CD4-positive, alpha-beta T cell treated with Interleukin-12 subunit alpha and Interleukin-12 subunit beta, for 1 hour (primary cell): ENCODE measurements around the gene S100P.

Experiments used
- DNase-seq: peaks from one replicate; pipeline ENCODE4 v3.0.0-alpha.2; 2020

The S100P gene

GRCh38 chr4:6727081-6727942 is 33.6 kb downstream of the S100P start:
- no peak for DNase-seq

- no peak for DNase-seq
Measured at GRCh38 chr4:6727943-6728250, 34.2 kb downstream of the S100P start.

- no peak for DNase-seq
Measured at GRCh38 chr4:6728320-6729029, 34.8 kb downstream of the S100P start.

- no peak for DNase-seq
Measured at GRCh38 chr4:6730603-6731317, 37.1 kb downstream of the S100P start.

GRCh38 chr4:6731318-6731675 is 37.6 kb downstream of the S100P start:
- no peak for DNase-seq

- no peak for DNase-seq
Measured at GRCh38 chr4:6731780-6732179, 38.1 kb downstream of the S100P start.

GRCh38 chr4:6732441-6733357 is 39.0 kb downstream of the S100P start:
- no peak for DNase-seq

- DNase-seq: no peak
Measured at GRCh38 chr4:6733358-6734164, 39.9 kb downstream of the S100P start.

GRCh38 chr4:6734165-6734786 is 40.6 kb downstream of the S100P start:
- no peak for DNase-seq

GRCh38 chr4:6739920-6740319 is 46.2 kb downstream of the S100P start:
- no peak for DNase-seq

GRCh38 chr4:6740347-6740746 is 46.7 kb downstream of the S100P start:
- no peak for DNase-seq

GRCh38 chr4:6742507-6742906 is 48.8 kb downstream of the S100P start:
- DNase-seq: no peak

- no peak for DNase-seq
Measured at GRCh38 chr4:6742989-6743388, 49.3 kb downstream of the S100P start.
